Endothelial cell (in vitro differentiated cells): ENCODE data around the gene EPHA7. TPM values are rescaled to one million over a fixed set of nuclear protein-coding genes. Genes with fewer than 3 reads are reported as not detected.

Experiments used
- DNase-seq: peaks from one replicate; pipeline ENCODE4 v3.0.0; 2021; ENCODE audit warnings: low spot score
- H3K27ac Mint-ChIP-seq: one replicate; pipeline ENCODE4 v1.8.0; 2021; ENCODE audit warnings: mixed read lengths, inconsistent platforms; ENCODE audit not compliant: unreplicated experiment
- H3K27me3 Mint-ChIP-seq: one replicate; pipeline ENCODE4 v1.8.0; 2021; ENCODE audit warnings: mild to moderate bottlenecking, moderate library complexity, mixed read lengths, inconsistent platforms; ENCODE audit not compliant: unreplicated experiment
- H3K36me3 Mint-ChIP-seq: one replicate; pipeline ENCODE4 v1.8.0; 2021; ENCODE audit warnings: mild to moderate bottlenecking, low read depth, mixed read lengths, inconsistent platforms; ENCODE audit not compliant: unreplicated experiment
- H3K4me1 Mint-ChIP-seq: one replicate; pipeline ENCODE4 v1.8.0; 2021; ENCODE audit warnings: mild to moderate bottlenecking, mixed read lengths, inconsistent platforms; ENCODE audit not compliant: unreplicated experiment
- H3K4me3 Mint-ChIP-seq: one replicate; pipeline ENCODE4 v1.8.0; 2021; ENCODE audit warnings: mild to moderate bottlenecking, mixed read lengths, inconsistent platforms; ENCODE audit not compliant: unreplicated experiment
- H3K9me3 Mint-ChIP-seq: one replicate; pipeline ENCODE4 v1.8.0; 2021; ENCODE audit warnings: mixed read lengths, inconsistent platforms; ENCODE audit not compliant: unreplicated experiment
- CTCF ChIP-seq: fragments of 200-600 bp; sonication (generic); IDR thresholded peaks from one replicate; pipeline ENCODE4 v1.5.0; 2021; ENCODE audit warnings: antibody characterized with exemption; ENCODE audit not compliant: unreplicated experiment
- total RNA-seq: library from RNA; stranded (reverse); fragmentation: NEBNext Ultra II Directional; extraction: Animal tissue kit (Norgen Biotek cat#: 25700); gene quantifications from one replicate; pipeline ENCODE4 v1.2.1, GENCODE V29; 2021; ENCODE audit not compliant: unreplicated experiment

The EPHA7 gene
- total RNA-seq, 1 donor from 2014 or later = 12.1 TPM

DNA sequence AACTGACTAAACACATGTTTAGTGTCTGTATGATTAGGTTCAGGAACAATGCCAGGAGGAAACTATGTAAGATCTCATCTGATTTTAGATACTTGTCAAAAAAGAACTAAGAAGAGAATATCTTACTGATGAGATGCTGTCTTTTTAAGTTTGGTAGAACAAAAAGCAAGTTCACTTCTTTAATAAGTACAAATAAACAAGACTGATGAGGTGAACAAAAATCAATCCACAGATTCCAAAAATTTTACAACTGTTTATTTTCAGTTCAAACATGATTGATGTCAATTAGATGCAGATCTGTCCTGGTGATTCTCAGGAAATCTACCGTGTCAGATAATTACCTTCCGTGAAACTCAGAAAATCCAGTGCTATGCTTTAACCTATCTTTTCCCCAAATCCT, 24.9 kb downstream of the EPHA7 start:
- peaks cover 4% of the 10 kb centered on the region for H3K4me1 Mint-ChIP-seq
- no peaks in the 10 kb centered on the region for H3K36me3 Mint-ChIP-seq
- no peak overlapping the region for H3K4me3 Mint-ChIP-seq
- no peak for TF ChIP-seq CTCF
- no peaks in the 10 kb centered on the region for H3K27me3 Mint-ChIP-seq
- DNase-seq = no peak
- no peak overlapping the region for H3K27ac Mint-ChIP-seq
- no peaks in the 10 kb centered on the region for H3K9me3 Mint-ChIP-seq

GRCh38 chr6:93393554-93394074, 25.7 kb downstream of the EPHA7 start:
- Mint-ChIP-seq H3K4me1 (peaks cover 4% of the 10 kb centered on the region), H3K4me3 (no peak overlapping the region), H3K9me3 (no peaks in the 10 kb centered on the region), H3K27ac (no peak overlapping the region), H3K36me3 (no peaks in the 10 kb centered on the region), H3K27me3 (no peaks in the 10 kb centered on the region)
- DNase-seq = no peak
- TF ChIP-seq CTCF = no peak

- no peak overlapping the region for H3K4me3 Mint-ChIP-seq
- no peak for DNase-seq
- peaks cover 4% of the 10 kb centered on the region for H3K4me1 Mint-ChIP-seq
- H3K36me3 Mint-ChIP-seq = no peaks in the 10 kb centered on the region
- no peaks in the 10 kb centered on the region for H3K9me3 Mint-ChIP-seq
- TF ChIP-seq CTCF = no peak
- no peak overlapping the region for H3K27ac Mint-ChIP-seq
- no peaks in the 10 kb centered on the region for H3K27me3 Mint-ChIP-seq
Measured at GRCh38 chr6:93392797-93393196, 26.6 kb downstream of the EPHA7 start.

DNA sequence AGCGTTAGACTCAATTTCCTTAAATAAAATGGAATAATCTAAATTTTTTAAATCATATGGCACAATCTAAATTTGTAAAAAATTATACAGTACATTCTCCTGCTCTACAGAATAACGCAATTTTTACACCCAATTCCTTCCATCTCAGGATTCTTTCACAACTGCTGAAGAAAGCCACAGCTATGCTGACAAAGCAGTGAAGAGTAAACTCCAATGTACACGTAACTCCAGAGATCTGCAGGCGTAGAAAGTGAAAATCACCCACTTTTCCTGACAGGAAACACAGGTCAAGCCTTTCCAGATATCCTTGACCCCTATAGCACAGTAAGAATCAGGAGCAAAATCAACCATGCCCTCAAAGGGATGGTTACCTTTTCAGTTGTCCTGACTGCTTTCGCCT, 27.4 kb downstream of the EPHA7 start:
- Mint-ChIP-seq H3K36me3 (no peaks in the 10 kb centered on the region), H3K4me3 (no peak overlapping the region), H3K9me3 (no peaks in the 10 kb centered on the region), H3K4me1 (peaks cover 4% of the 10 kb centered on the region), H3K27ac (no peak overlapping the region), H3K27me3 (no peaks in the 10 kb centered on the region)
- DNase-seq = no peak
- TF ChIP-seq CTCF = no peak

GRCh38 chr6:93389192-93389591, 30.2 kb downstream of the EPHA7 start:
- Mint-ChIP-seq H3K27me3 (no peaks in the 10 kb centered on the region), H3K9me3 (no peaks in the 10 kb centered on the region), H3K4me1 (peaks cover 4% of the 10 kb centered on the region), H3K27ac (no peak overlapping the region), H3K36me3 (no peaks in the 10 kb centered on the region), H3K4me3 (no peak overlapping the region)
- DNase-seq = no peak
- no peak for TF ChIP-seq CTCF
